Activated T-helper 2 cell treated with anti-CD3 and anti-CD28 coated beads, Interferon-gamma antibody, Interleukin-2, Interleukin-4, amounts not matched to agents 10 μg/mL and 5 μg/mL and 100 μg/mL, durations not matched to agents 14 hours and 24 hours and 36 hours (primary cell): ENCODE measurements around the gene DTWD2. TPM values are rescaled to one million over a fixed set of nuclear protein-coding genes. Genes with fewer than 3 reads are reported as not detected.
"Not testable (repeated sequence)": the region's sequence is repeated elsewhere in the genome, so short reads cannot be mapped to it uniquely, and the experiment has no call there.

Source experiments
- DNase-seq: peaks from one replicate; pipeline ENCODE4 v3.0.0; 2021; ENCODE audit warnings: low spot score
- H3K27ac Mint-ChIP-seq: one replicate; pipeline ENCODE4 v1.8.0; 2021; ENCODE audit warnings: mixed read lengths
- H3K27me3 Mint-ChIP-seq: one replicate; pipeline ENCODE4 v1.8.0; 2021; ENCODE audit warnings: low read depth, mixed read lengths
- H3K36me3 Mint-ChIP-seq: one replicate; pipeline ENCODE4 v1.8.0; 2021; ENCODE audit warnings: low read depth, mixed read lengths
- H3K4me1 Mint-ChIP-seq: one replicate; pipeline ENCODE4 v1.8.0; 2021; ENCODE audit warnings: low read depth, mixed read lengths
- H3K4me3 Mint-ChIP-seq: one replicate; pipeline ENCODE4 v1.8.0; 2021; ENCODE audit warnings: low read depth, mild to moderate bottlenecking, moderate library complexity, mixed read lengths
- H3K9me3 Mint-ChIP-seq: one replicate; pipeline ENCODE4 v1.8.0; 2021; ENCODE audit warnings: mixed read lengths
- intact Hi-C: fragments of 100-400 bp; cut with micrococcal nuclease; formaldehyde crosslinking; loops from one replicate; pipeline ENCODE4 v1.15.1; 2023
- total RNA-seq: library from RNA; stranded (reverse); gene quantifications from 2 replicates; pipeline ENCODE4 v1.2.3, GENCODE V29; 2022

DTWD2 gene
- total RNA-seq, 1 donor from 2014 or later = 2.3 TPM

GRCh38 chr5:119019949-119020348, 31.6 kb upstream of the DTWD2 start:
- Mint-ChIP-seq H3K36me3 (no peaks in the 10 kb centered on the region), H3K27ac (no peak overlapping the region), H3K4me3 (no peak overlapping the region), H3K27me3 (peaks cover 7% of the 10 kb centered on the region), H3K9me3 (no peaks in the 10 kb centered on the region), H3K4me1 (no peaks in the 10 kb centered on the region)
- intact Hi-C loops = no loop called here
- DNase-seq = no peak

- Mint-ChIP-seq H3K27ac (no peak overlapping the region), H3K27me3 (peaks cover 7% of the 10 kb centered on the region), H3K36me3 (no peaks in the 10 kb centered on the region), H3K4me1 (no peaks in the 10 kb centered on the region), H3K4me3 (no peak overlapping the region), H3K9me3 (no peaks in the 10 kb centered on the region)
- DNase-seq = no peak
- intact Hi-C loops = no loop called here
Observed at GRCh38 chr5:119019501-119019900, 31.2 kb upstream of the DTWD2 start.

GRCh38 chr5:119017994-119018393, 29.6 kb upstream of the DTWD2 start:
- no peak for DNase-seq
- Mint-ChIP-seq H3K27ac (no peak overlapping the region), H3K36me3 (no peaks in the 10 kb centered on the region), H3K4me1 (no peaks in the 10 kb centered on the region), H3K4me3 (no peak overlapping the region), H3K27me3 (peaks cover 7% of the 10 kb centered on the region), H3K9me3 (no peaks in the 10 kb centered on the region)
- intact Hi-C loops = no loop called here

GRCh38 chr5:119016125-119016774, 27.9 kb upstream of the DTWD2 start:
- DNase-seq = no peak
- intact Hi-C loops = no loop called here
- H3K27ac Mint-ChIP-seq = no peak overlapping the region
- H3K36me3 Mint-ChIP-seq = no peaks in the 10 kb centered on the region
- H3K9me3 Mint-ChIP-seq = no peaks in the 10 kb centered on the region
- H3K4me3 Mint-ChIP-seq = no peak overlapping the region
- no peaks in the 10 kb centered on the region for H3K4me1 Mint-ChIP-seq
- H3K27me3 Mint-ChIP-seq = peaks cover 7% of the 10 kb centered on the region

GRCh38 chr5:119011186-119011585, 22.8 kb upstream of the DTWD2 start:
- Mint-ChIP-seq H3K36me3 (no peaks in the 10 kb centered on the region), H3K9me3 (no peaks in the 10 kb centered on the region)

GRCh38 chr5:119010206-119010605, 21.9 kb upstream of the DTWD2 start:
- no peaks in the 10 kb centered on the region for H3K4me1 Mint-ChIP-seq
- intact Hi-C loops = no loop called here
- no peak overlapping the region for H3K27ac Mint-ChIP-seq
- no peaks in the 10 kb centered on the region for H3K36me3 Mint-ChIP-seq
- H3K9me3 Mint-ChIP-seq = no peaks in the 10 kb centered on the region
- no peak overlapping the region for H3K4me3 Mint-ChIP-seq
- no peaks in the 10 kb centered on the region for H3K27me3 Mint-ChIP-seq
- no peak for DNase-seq

More at GRCh38 chr5:119011186-119011585, 22.8 kb upstream of the DTWD2 start:
- no peak overlapping the region for H3K4me3 Mint-ChIP-seq
- no peak for DNase-seq
- H3K27me3 Mint-ChIP-seq = peaks cover 4% of the 10 kb centered on the region
- no peaks in the 10 kb centered on the region for H3K4me1 Mint-ChIP-seq
- intact Hi-C loops = no loop called here
- H3K27ac Mint-ChIP-seq = no peak overlapping the region

GRCh38 chr5:119009131-119009530, 20.8 kb upstream of the DTWD2 start:
- no peaks in the 10 kb centered on the region for H3K36me3 Mint-ChIP-seq
- no peaks in the 10 kb centered on the region for H3K27me3 Mint-ChIP-seq
- H3K4me3 Mint-ChIP-seq = no peak overlapping the region
- H3K27ac Mint-ChIP-seq = no peak overlapping the region
- H3K4me1 Mint-ChIP-seq = no peaks in the 10 kb centered on the region
- no peaks in the 10 kb centered on the region for H3K9me3 Mint-ChIP-seq
- intact Hi-C loops = no loop called here
- no peak for DNase-seq

- Mint-ChIP-seq H3K4me1 (no peaks in the 10 kb centered on the region), H3K27me3 (peaks cover 2% of the 10 kb centered on the region)
Observed at GRCh38 chr5:118999696-119000095, 11.3 kb upstream of the DTWD2 start.

GRCh38 chr5:118998861-118999260, 10.5 kb upstream of the DTWD2 start:
- H3K36me3 Mint-ChIP-seq, H3K4me1 Mint-ChIP-seq, H3K27me3 Mint-ChIP-seq, intact Hi-C loops, H3K27ac Mint-ChIP-seq, DNase-seq, H3K4me3 Mint-ChIP-seq: not testable (repeated sequence)
- H3K9me3 Mint-ChIP-seq = peaks cover 26% of the 10 kb centered on the region

More at GRCh38 chr5:118999696-119000095, 11.3 kb upstream of the DTWD2 start:
- no peaks in the 10 kb centered on the region for H3K36me3 Mint-ChIP-seq
- intact Hi-C loops = no loop called here
- no peak for DNase-seq
- H3K27ac Mint-ChIP-seq = no peak overlapping the region
- no peak overlapping the region for H3K4me3 Mint-ChIP-seq
- H3K9me3 Mint-ChIP-seq = peaks cover 26% of the 10 kb centered on the region

GRCh38 chr5:118996098-118996497, 7.8 kb upstream of the DTWD2 start:
- H3K27me3 Mint-ChIP-seq = no peaks in the 10 kb centered on the region
- peaks cover 35% of the 10 kb centered on the region for H3K9me3 Mint-ChIP-seq
- H3K27ac Mint-ChIP-seq = no peak overlapping the region
- H3K4me1 Mint-ChIP-seq = no peaks in the 10 kb centered on the region
- no peak for DNase-seq
- intact Hi-C loops = no loop called here
- H3K36me3 Mint-ChIP-seq = no peaks in the 10 kb centered on the region
- no peak overlapping the region for H3K4me3 Mint-ChIP-seq

- no peak overlapping the region for H3K4me3 Mint-ChIP-seq
- DNase-seq = no peak
- H3K27ac Mint-ChIP-seq = no peak overlapping the region
- peaks cover 29% of the 10 kb centered on the region for H3K9me3 Mint-ChIP-seq
- no peaks in the 10 kb centered on the region for H3K36me3 Mint-ChIP-seq
- no peaks in the 10 kb centered on the region for H3K4me1 Mint-ChIP-seq
- intact Hi-C loops = no loop called here
- H3K27me3 Mint-ChIP-seq = no peaks in the 10 kb centered on the region
Observed at GRCh38 chr5:118994595-118994994, 6.2 kb upstream of the DTWD2 start.

- H3K36me3 Mint-ChIP-seq, H3K4me3 Mint-ChIP-seq, H3K4me1 Mint-ChIP-seq, H3K27ac Mint-ChIP-seq, intact Hi-C loops, DNase-seq, H3K27me3 Mint-ChIP-seq: not testable (repeated sequence)
- peaks cover 25% of the 10 kb centered on the region for H3K9me3 Mint-ChIP-seq
Observed at GRCh38 chr5:118993118-118993517, 4.8 kb upstream of the DTWD2 start.

GRCh38 chr5:118992055-118992454, 3.7 kb upstream of the DTWD2 start:
- H3K27ac Mint-ChIP-seq, DNase-seq, H3K4me3 Mint-ChIP-seq, H3K36me3 Mint-ChIP-seq, intact Hi-C loops, H3K27me3 Mint-ChIP-seq: not testable (repeated sequence)
- Mint-ChIP-seq H3K4me1 (peaks cover 12% of the 10 kb centered on the region), H3K9me3 (peaks cover 25% of the 10 kb centered on the region)

- peaks cover 15% of the 10 kb centered on the region for H3K9me3 Mint-ChIP-seq
- H3K36me3 Mint-ChIP-seq = no peaks in the 10 kb centered on the region
- no peak overlapping the region for H3K4me3 Mint-ChIP-seq
- peaks cover 19% of the 10 kb centered on the region for H3K4me1 Mint-ChIP-seq
- no peak for DNase-seq
- no peaks in the 10 kb centered on the region for H3K27me3 Mint-ChIP-seq
- intact Hi-C loops = no loop called here
- H3K27ac Mint-ChIP-seq = no peak overlapping the region
Observed at GRCh38 chr5:118990582-118990981, 2.2 kb upstream of the DTWD2 start.
